ENCODE data around the gene LANCL2. TPM values are rescaled to one million over a fixed set of nuclear protein-coding genes. Genes with fewer than 3 reads are reported as not detected.

LANCL2 gene
- total RNA-seq, 1 experiment from 2014 or later: 26.4 TPM

- H2AK5ac ChIP-seq (ENCODE audit: insufficient read length, low read length): no peak overlapping the region
- no peaks in the 10 kb centered on the region for H3K27me3 ChIP-seq (ENCODE audit: insufficient read depth, low read length)
- H3K4me1 Mint-ChIP-seq: no peaks in the 10 kb centered on the region
- H2AFZ ChIP-seq (ENCODE audit: low read length): no peak overlapping the region
- H3K18ac ChIP-seq (ENCODE audit: insufficient read length, low read depth, low read length): no peak overlapping the region
- H3K4me1 ChIP-seq (ENCODE audit: insufficient read depth, low read length): no peaks in the 10 kb centered on the region
- no peak for DNase-seq
- no peak overlapping the region for H4K91ac ChIP-seq (ENCODE audit: insufficient read length, low read depth, low read length)
- no peak overlapping the region for H2BK120ac ChIP-seq (ENCODE audit: low read depth, low read length, poor library complexity, severe bottlenecking)
- H3K36me3 Mint-ChIP-seq (ENCODE audit: insufficient read depth in 1 of 3, low read depth in 3 of 3): no peaks in the 10 kb centered on the region
- H2BK20ac ChIP-seq (ENCODE audit: low read depth, low read length, poor library complexity, severe bottlenecking): no peak overlapping the region
- H3K23me2 ChIP-seq (ENCODE audit: insufficient read length, low read depth, low read length, poor library complexity, severe bottlenecking): no peaks in the 10 kb centered on the region
- TF ChIP-seq, protein P1, sequence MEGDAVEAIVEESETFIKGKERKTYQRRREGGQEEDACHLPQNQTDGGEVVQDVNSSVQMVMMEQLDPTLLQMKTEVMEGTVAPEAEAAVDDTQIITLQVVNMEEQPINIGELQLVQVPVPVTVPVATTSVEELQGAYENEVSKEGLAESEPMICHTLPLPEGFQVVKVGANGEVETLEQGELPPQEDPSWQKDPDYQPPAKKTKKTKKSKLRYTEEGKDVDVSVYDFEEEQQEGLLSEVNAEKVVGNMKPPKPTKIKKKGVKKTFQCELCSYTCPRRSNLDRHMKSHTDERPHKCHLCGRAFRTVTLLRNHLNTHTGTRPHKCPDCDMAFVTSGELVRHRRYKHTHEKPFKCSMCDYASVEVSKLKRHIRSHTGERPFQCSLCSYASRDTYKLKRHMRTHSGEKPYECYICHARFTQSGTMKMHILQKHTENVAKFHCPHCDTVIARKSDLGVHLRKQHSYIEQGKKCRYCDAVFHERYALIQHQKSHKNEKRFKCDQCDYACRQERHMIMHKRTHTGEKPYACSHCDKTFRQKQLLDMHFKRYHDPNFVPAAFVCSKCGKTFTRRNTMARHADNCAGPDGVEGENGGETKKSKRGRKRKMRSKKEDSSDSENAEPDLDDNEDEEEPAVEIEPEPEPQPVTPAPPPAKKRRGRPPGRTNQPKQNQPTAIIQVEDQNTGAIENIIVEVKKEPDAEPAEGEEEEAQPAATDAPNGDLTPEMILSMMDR (conservative IDR thresholded peaks at IDR 0.05): no peak
- H4K8ac ChIP-seq (replicated peaks; ENCODE audit: insufficient read length, low read depth, low read length): no peak overlapping the region
- H3K4me2 ChIP-seq (ENCODE audit: insufficient read depth, insufficient read length, low read length): no peak overlapping the region
- no peak overlapping the region for H3K9ac ChIP-seq (ENCODE audit: extremely low read depth, insufficient read length, low read length)
- H4K20me1 ChIP-seq (ENCODE audit: control insufficient read depth, insufficient read depth, insufficient read length): no peaks in the 10 kb centered on the region
- H3K27me3 Mint-ChIP-seq (ENCODE audit: low read depth): peaks cover 3% of the 10 kb centered on the region; the same call in 1 of the 2 replicates
- H3K4ac ChIP-seq (ENCODE audit: low read depth, low read length): no peak overlapping the region
- no peak overlapping the region for H4K5ac ChIP-seq (ENCODE audit: insufficient read length, low read depth, low read length)
- no peak overlapping the region for H3K56ac ChIP-seq (ENCODE audit: insufficient read length, low read depth, low read length)
- no peak overlapping the region for H2BK5ac ChIP-seq (ENCODE audit: insufficient read length, low read length)
- no peak overlapping the region for H3K23ac ChIP-seq (ENCODE audit: insufficient read length, low read depth, low read length)
- no peaks in the 10 kb centered on the region for H3K79me1 ChIP-seq (ENCODE audit: insufficient read depth, low read depth, low read length, poor library complexity, severe bottlenecking)
- H3T11ph ChIP-seq (ENCODE audit: low read length): no peak overlapping the region
- H2BK12ac ChIP-seq (ENCODE audit: insufficient read length, low read depth, low read length): no peak overlapping the region
- H3K79me2 ChIP-seq (ENCODE audit: insufficient read depth, low read length): no peaks in the 10 kb centered on the region
- H3K4me3 Mint-ChIP-seq: no peak overlapping the region
- no peak overlapping the region for H3K27ac ChIP-seq (ENCODE audit: insufficient read length, low read depth, low read length)
- no peak overlapping the region for H3K14ac ChIP-seq (ENCODE audit: insufficient read depth, low read length)
- no peak overlapping the region for H3K27ac Mint-ChIP-seq
- no peaks in the 10 kb centered on the region for H3K9me3 Mint-ChIP-seq
- no peak overlapping the region for H2BK15ac ChIP-seq (ENCODE audit: low read depth, low read length)
- no CpG with 5 or more reads among the region's 7 CpGs for WGBS (ENCODE audit: extremely low coverage, insufficient read length, low lambda C conversion rate)
- H3K9me3 ChIP-seq (ENCODE audit: control insufficient read depth, low read depth, low read length): no peaks in the 10 kb centered on the region
These were observed 76.8 kb downstream of the LANCL2 start for GRCh38 chr7:55441774-55442522.

Measured in H9 (cell line).